ENCODE measurements around the gene AGAP5. TPM values are rescaled to one million over a fixed set of nuclear protein-coding genes. Genes with fewer than 3 reads are reported as not detected.

Gene AGAP5
- total RNA-seq, 1 experiment from 2014 or later: 6.6 TPM

GRCh38 chr10:73625884-73626752 lies 71.8 kb downstream of the AGAP5 start:
- Histone ChIP-seq H3K27ac (ENCODE audit: low read length) (peak overlapping the region; percentile 99), H3K9me3 (ENCODE audit: control insufficient read depth, insufficient read depth, low read depth, low read length) (no peaks in the 10 kb centered on the region), H3K4me3 (ENCODE audit: low read depth in 2 of 2, low read length in 2 of 2) (peak overlapping the region; percentile 66 to 99), H3K4me1 (ENCODE audit: control insufficient read depth, insufficient read depth, low read length) (peaks cover 8% of the 10 kb centered on the region), H3K27me3 (ENCODE audit: control insufficient read depth, insufficient read depth, low read length) (no peaks in the 10 kb centered on the region), H3K36me3 (ENCODE audit: control insufficient read depth, insufficient read depth, low read length) (no peaks in the 10 kb centered on the region)
- DNase-seq (ENCODE audit: low read depth, low spot score) (peak; percentile 97), ATAC-seq (peak; percentile 99)
- CTCF ChIA-PET: interaction anchor here (0.6 to 0.7 kb wide), 2 partner anchors 10 to 18 kb away, joined by 4 to 11 read pairs; no protein-coding TSS in a partner anchor
- intact Hi-C loops (cut with micrococcal nuclease; ENCODE audit: unreplicated experiment): loop anchor here (5.0 kb wide), 1 partner anchor 99 kb away; no protein-coding TSS in a partner anchor
- BruUV-seq (replicated peaks): TSS peak; percentile 97
- in situ Hi-C loops (cut with HindIII; ENCODE audit: low pct_unique_long_range_greater_than_20kb, low sequenced_read_pairs): no loop called here
- TF ChIP-seq TCF7L2 (IDR thresholded peaks at IDR 0.05; ENCODE audit: low read depth, low read length) (no peak), SIN3A (IDR thresholded peaks at IDR 0.05; ENCODE audit: borderline replicate concordance, insufficient read depth, low read depth, low read length) (no peak; the same call in 1 of the 2 replicates), POLR2AphosphoS5 (IDR thresholded peaks at IDR 0.05; ENCODE audit: low read depth, low read length) (peak; percentile 98), CTCF (IDR thresholded peaks at IDR 0.05) (no peak), REST (IDR thresholded peaks at IDR 0.05; ENCODE audit: insufficient read depth in 1 of 2, low read depth in 2 of 2, low read length in 1 of 2) (0 out of 4 replicates have a peak, but pooled peaks have one; percentile 14 to 42)
- POLR2A ChIA-PET: interaction anchor here (0.5 to 0.7 kb wide), 6 partner anchors 10 to 1335 kb away, joined by 3 to 10 read pairs (median 5); no protein-coding TSS in a partner anchor

GRCh38 chr10:73625004-73625883 lies 72.7 kb downstream of the AGAP5 start:
- CTCF ChIA-PET: interaction anchor here (0.6 to 0.7 kb wide), 3 partner anchors 10 to 96 kb away, joined by 3 to 11 read pairs (median 4); no protein-coding TSS in a partner anchor
- no peaks in the 10 kb centered on the region for H3K27me3 ChIP-seq (ENCODE audit: control insufficient read depth, insufficient read depth, low read length)
- peak overlapping the region; percentile 66 to 99 for H3K4me3 ChIP-seq (ENCODE audit: low read depth in 2 of 2, low read length in 2 of 2)
- H3K27ac ChIP-seq (ENCODE audit: low read length): peak overlapping the region; percentile 82
- H3K9me3 ChIP-seq (ENCODE audit: control insufficient read depth, insufficient read depth, low read depth, low read length): no peaks in the 10 kb centered on the region
- H3K36me3 ChIP-seq (ENCODE audit: control insufficient read depth, insufficient read depth, low read length): no peaks in the 10 kb centered on the region
- DNase-seq (ENCODE audit: low read depth, low spot score) (no peak), ATAC-seq (peak; percentile 80)
- no peak for TF ChIP-seq CTCF (IDR thresholded peaks at IDR 0.05)
- TF ChIP-seq POLR2AphosphoS5 (IDR thresholded peaks at IDR 0.05; ENCODE audit: low read depth, low read length): no peak
- no peak for TF ChIP-seq TCF7L2 (IDR thresholded peaks at IDR 0.05; ENCODE audit: low read depth, low read length)
- TF ChIP-seq REST (IDR thresholded peaks at IDR 0.05; ENCODE audit: insufficient read depth in 1 of 2, low read depth in 2 of 2, low read length in 1 of 2): no peak
- peak; percentile 59; the same call in 1 of the 2 replicates for TF ChIP-seq SIN3A (IDR thresholded peaks at IDR 0.05; ENCODE audit: borderline replicate concordance, insufficient read depth, low read depth, low read length)
- H3K4me1 ChIP-seq (ENCODE audit: control insufficient read depth, insufficient read depth, low read length): peaks cover 8% of the 10 kb centered on the region
- no TSS peak for BruUV-seq (replicated peaks)
- POLR2A ChIA-PET: interaction anchor here (0.5 to 0.7 kb wide), 6 partner anchors 10 to 1334 kb away, joined by 3 to 10 read pairs (median 5); no protein-coding TSS in a partner anchor
- intact Hi-C loops (cut with micrococcal nuclease; ENCODE audit: unreplicated experiment): loop anchor here (5.0 kb wide), 1 partner anchor 98 kb away; no protein-coding TSS in a partner anchor
- in situ Hi-C loops (cut with HindIII; ENCODE audit: low pct_unique_long_range_greater_than_20kb, low sequenced_read_pairs): no loop called here

Measured in Panc1 (cell line).